Stimulated activated CD8-positive, alpha-beta memory T cell treated with anti-CD3 and anti-CD28 coated beads, Interleukin-12 subunit alpha, Interleukin-12 subunit beta, amount 100 ng/mL, for 24 hours (primary cell): ENCODE measurements around the gene ADCY2.
"Not testable (repeated sequence)": the region's sequence is repeated elsewhere in the genome, so short reads cannot be mapped to it uniquely, and the experiment has no call there.

Source experiments
- DNase-seq: peaks from one replicate; pipeline ENCODE4 v3.0.0-alpha.2; 2020; ENCODE audit errors: extremely low read depth

ADCY2 gene

DNA sequence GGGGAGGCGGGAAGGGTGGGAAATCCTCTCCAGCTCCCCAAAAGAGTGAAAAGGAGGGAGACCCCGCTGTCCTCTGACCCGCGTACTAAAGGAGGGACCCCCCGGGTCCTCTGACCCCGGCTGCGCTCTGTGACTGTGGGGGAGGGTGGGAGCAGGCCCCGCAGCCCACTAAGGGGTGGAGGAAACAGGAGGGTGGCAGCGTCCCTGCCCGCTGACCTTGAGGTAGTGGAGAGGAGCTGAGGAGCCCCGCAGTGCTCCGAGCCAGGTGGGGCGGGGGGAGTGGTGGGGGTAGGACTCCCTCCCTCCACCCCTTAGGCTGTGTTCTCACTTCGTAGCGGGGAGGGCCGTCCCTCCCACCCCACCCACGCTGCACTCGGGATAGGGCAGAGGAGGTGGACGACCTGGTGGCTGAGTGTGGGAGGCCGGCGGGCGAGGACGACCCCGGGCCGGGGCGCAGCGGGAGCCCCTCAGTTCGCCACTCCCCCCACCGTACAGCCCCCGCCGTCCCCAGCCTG lies 449 bp upstream of the ADCY2 start:
- no peak for DNase-seq

DNA sequence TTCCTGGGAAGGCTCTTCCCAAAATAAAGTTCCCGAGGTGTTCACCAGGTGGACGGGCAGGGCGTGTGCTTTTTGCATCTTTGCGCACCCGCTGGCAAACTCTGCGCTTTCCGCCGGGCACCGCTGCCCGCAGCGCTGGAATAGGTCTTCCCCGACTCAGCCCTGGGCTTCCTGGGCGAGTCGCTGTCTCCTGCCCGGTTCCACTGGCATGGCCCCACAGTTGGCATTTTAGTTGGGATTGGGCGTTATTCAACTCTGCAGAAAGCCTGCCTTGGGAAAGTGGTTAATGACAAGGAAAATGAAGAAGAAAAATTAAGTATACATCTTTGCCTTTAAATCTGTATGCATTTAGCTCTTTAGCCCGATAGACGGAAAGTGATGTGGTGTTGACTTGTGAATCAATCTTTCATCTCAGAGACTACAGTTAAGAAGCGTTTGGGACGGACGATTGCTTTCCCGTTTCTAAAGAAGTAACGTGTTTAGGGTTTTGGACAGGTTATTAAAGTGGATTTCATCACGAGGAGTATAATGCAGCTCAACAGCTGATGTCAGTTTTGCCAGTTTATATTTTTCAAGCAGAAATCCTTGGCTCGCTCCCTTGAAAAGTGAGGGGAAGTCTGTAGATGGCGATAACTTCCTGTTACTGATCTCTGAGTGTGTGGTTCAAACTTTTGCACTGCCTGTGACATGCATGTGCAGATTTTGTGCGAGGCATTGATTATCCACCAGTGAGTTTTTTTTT lies 946 bp downstream of the ADCY2 start:
- DNase-seq: no peak

DNA sequence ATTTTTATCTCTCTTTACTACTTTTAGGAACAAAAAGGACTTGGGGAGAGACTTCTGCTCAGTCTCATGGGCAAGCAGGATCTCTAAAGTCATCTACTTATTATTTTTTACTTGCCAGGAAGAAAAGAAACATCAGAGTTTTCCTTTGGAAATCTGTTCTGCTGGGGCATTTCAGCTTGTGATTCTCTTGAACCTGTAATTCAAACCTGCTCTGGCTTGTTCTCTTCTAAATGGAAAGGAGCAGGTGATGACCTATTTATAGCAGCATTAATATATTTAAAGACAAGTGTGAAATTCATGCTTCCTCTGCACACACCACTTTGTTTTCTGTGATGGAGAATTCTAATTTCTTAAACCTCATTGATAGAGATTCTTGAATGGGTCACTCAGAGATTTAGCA lies 2.0 kb downstream of the ADCY2 start:
- DNase-seq: no peak

DNA sequence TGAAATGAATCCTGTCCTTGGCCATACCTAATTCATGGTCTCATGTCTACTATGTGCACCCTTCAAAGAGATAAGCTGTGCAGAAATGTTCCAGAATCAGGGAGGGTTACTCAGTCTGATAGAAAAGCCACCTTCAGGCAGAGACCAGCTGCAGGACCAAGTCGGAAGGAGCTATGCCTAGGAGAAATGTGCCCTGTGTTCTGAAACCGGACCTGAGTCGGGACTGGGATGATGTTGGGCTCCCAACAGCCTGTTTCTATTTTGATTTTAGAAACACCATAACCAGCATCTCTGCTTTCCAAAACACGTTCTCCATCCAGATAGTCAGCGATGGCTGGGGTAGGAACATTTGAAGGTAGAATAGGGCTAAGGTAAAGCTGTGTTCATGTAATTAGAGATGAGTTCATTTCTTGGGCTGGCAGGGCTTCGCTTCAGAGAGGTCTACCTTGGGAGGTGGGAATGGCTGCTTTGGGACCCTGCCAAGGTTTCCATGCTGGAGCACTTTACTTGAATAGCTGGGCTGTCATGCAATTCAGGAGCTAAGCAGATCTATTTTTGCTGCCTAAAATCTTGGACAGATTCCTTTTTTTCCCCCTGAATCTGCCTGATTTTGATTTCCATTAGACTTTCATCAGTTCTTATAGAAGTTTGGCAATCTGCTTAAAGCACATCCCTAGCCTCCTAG lies 2.8 kb downstream of the ADCY2 start:
- DNase-seq: no peak

DNA sequence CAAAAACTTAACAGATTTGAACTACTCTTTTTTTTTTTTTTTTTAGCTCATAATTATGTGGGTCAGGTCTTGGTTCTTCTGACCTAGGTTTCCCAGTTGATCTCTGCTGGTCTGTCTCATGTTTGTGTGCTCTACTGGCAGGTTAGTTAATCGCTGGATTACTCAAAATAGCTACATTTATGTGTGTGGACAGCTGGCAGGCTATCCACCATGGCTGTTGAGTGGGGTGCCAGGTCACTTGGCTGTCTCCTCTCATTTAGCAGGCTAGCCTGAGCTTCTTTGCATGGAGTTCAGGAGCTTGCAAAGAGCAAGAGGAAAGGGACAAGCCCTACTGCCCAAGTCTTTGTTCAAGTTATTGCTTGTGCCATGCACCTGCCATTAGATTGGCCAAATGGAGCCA lies 9.3 kb downstream of the ADCY2 start:
- no peak for DNase-seq

DNA sequence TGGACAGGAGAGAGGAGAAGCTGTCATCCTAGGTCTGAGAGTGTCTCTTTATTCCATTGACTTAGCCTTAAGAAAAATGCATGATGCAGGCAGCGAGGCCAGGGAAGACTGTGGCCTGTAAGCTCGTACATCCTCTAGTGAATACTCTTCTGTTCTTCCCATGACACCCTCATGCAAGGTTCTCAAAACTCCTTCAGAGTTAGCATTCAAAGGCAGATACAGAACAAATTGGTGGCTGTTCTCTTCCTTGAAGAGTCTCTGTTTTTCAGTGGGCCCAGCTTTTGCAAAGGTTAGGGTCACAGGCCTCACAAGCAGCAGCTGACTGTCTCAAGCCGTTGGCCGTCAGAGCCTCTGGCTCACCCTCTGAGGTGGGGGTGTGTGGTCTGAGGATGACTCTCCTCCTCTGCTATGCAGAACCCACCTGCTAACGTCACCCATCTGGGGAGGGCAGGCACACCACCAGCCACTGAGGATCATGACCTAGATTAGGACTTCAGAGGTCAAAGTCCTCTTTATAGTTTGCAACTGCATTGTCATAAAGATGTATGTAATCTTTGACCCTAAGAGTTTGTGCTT lies 15.1 kb downstream of the ADCY2 start:
- no peak for DNase-seq

DNA sequence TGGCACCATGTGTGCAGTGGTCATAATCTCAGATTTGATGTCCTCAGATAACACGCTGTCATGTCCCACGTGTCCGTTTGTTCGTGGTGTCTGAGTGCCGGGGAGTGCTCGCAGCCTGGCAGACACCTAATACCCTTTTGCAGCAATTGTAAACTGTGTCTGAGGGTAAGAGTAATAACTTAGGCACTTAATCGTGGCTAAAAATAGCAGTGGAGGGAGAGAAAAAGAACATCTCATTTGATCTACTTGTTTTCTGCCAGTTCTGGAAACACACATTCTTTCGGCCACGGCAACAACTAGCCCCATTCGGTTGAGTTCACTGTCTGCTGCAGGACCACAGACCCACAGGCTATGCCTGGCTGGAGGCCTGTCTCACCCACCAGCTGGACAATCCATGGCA lies 16.5 kb downstream of the ADCY2 start:
- no peak for DNase-seq

DNA sequence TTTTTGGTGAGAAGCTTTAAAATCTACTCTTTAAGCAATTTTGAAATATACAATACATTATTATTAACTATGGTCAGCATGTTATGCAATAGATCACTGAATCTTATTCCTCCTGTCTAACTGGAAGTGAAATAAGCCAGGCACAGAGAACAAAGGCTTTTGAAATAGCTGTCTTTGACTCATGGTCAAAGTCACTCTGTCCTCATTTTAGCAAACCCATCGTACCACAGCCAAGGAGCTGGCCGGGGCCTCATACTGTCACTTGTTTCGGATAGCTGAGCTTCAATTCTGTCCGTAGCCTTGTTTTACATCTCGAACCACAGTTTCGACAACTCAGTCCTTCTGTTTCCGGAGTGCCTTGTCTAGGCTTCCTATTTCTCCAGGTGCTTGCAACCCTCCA lies 19.2 kb downstream of the ADCY2 start:
- no peak for DNase-seq

DNA sequence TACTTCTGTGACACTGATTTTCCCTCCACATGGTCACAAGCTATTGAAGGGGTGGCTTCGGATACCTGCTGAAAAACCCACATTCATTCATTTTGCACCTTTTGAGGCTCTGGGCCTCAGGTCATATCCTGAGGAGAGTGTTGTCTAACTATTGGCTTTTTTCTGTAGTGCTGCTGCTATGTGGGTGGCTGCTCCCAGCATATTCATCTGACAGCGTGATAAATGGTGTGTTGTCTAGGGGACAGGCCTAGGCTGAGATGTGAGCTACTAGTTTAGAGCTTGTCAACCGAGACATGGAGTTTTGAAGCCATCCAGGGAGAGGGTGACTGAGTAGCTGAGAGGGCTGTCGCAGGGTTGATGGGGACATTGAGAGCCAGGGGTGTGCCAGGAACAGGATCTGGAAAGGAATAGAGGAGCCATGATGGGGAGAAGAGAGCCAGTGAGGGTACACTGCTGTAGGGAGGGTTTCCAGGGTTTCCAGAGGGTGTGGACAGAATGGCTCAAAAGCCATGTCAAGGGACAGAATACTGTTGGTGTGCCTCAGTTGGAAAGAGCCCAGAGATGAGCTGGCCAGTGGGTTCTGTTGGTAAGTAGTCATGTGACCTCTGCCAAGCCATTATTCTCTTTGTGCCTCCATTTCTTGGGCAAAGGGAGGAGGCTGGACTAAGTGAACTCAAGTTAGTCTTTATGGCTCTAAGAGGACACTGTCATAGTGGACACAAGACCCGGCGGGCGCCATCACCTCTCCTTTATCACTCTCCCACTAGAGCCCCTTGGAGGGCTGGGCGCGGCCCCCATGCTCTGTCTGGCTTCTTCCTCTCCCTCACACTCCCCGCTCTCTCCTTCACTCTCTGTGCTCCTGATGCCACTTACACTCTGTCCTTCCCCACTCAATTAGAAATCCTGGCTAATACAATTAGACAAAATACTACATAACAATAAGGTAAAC lies 19.9 kb downstream of the ADCY2 start:
- no peak for DNase-seq

DNA sequence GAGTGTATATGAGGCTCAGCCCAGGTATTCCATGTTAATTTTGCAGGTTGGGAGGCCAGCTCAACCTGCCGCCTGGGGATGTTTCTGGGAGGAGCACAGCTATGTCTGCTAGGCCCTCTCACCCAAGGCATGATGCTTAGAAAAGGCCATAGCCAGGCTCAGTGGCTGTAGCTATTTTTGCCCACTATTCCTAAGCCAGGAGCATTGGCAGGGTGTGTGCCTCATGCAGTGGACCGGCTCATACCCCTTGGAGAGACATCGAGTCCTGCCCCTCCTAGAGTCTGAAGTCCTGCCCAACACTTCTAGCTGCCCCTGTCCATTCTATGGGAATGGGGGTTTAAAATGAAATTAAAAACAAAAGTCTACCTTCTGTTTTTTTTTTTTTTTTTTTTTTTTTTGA lies 22.3 kb downstream of the ADCY2 start:
- no peak for DNase-seq

DNA sequence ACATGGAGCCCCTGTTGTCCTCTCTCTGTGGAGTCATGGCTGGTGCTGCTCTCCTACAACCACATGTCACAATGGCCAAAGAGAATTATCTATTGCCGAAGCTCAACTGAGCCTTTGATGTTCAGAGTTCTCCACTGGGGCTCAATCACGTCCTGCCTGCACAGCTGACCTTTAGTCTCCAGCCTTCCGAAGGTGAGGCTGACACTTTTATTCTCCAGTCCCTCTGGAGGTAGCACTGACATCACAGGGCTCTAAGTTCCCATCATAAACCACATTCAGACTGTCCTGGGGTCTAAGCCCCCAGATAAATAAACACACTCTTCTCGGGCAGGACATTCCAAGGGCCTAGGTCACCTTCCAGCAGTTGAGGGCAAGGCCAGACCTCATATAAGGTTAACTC lies 23.4 kb downstream of the ADCY2 start:
- no peak for DNase-seq

DNA sequence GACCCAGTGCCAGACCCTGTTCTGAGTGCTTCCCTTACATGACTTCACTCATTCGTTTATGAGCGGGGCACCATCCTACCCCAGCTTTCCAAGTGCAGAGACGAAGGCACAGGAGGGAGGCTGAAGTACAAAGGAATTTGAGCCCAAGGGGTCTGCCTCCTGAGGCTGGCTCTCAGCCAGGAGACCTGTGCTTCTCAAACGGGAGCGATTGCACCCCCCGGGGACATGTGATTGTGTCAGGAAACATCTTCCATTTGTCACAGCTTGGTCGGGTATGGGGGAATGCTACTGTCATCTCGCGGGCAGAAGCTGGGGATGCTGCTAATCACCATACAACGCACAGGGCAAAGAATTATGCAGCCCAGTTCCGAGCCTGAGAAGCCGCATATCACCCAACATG lies 23.9 kb downstream of the ADCY2 start:
- no peak for DNase-seq

DNA sequence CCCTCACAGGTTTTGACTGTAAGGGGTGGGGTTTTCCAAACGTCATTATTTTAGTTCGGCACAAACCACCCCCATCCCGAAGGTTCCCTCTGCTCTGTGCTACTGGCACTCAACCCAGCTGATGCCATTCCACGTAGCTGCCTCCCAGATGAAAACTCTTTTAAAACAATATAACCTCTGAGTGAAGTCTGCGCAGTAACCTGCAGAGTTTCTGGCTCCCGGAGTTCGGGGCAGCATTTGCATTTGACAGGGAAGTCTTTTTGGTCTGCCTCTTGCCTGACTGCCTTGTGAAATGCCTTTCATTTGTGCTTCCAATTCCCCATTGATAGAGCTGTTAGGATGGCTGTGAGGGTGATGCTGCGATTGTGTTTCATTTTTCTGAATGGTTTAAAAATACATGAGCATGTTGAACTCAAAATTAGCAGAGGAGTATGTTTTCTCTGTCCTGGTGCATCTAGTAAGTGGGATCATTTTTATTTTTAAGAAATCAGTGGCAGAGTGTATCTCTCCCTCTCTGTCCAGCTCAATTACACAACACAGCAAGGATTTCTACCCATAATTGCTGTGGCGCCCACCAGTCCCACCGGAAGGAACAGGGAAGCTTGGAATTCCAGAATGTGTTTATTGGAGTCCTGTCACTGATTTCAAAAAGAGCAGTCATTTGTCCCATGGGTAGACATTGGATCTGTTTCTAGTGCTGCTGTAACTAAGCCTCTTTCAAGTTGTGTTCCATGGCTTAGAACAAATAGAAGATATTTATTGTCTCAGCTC lies 24.8 kb downstream of the ADCY2 start:
- DNase-seq: no peak

DNA sequence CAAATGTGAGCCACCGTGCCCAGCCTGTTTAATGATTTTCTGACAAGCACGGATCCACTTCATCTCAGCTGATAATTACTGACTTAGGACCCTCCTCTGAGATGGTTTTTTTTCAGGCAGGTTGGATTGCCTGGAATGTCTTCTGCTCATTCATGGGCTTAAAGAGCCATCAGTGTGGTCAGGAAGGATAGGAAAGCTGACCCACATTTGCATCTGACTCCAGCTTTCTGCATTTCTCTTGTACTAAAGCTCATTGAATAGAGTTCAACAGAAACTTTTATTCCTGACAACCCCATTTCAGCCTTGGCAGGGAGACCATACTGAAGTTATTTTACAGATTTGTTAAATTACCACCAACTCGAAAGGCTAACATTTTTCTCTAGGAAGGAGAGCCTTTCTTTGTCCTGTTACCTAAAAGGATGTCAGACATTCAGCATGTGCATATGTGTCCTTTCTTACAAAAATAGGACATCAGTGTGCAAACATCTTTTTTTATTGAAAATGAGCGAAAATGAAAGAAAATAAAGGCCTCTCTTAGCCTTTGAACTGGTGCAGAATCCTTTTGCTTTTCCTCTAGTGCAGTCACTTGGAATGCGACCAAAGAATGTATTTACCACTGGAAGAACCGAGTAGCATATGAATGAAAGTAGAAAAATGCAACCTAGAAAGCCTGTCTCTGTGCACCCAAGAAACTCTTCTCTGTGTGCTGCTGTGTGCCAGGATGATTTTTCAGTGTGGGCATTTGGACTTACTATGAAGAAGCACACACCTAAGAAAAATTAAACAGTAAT lies 26.6 kb downstream of the ADCY2 start:
- DNase-seq: no peak

DNA sequence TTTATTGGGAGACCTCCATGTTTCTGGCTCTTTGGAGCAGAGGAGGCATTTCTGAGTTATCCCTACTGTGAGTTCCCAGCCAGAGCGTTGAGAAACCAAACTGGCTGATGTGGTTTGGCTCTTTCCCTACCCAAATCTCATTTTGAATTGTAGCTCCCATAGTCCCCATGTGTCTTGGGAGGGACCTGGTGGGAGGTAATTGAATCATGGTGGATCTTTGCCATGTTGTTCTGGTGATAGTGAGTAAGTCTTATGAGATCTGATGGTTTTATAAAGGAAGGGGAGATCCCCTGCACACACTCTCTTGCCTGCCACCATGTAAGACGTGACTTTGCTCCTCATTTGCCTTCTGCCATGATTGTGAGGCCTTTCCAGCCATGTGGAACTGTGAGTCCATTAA lies 27.3 kb downstream of the ADCY2 start:
- DNase-seq: not testable (repeated sequence)

DNA sequence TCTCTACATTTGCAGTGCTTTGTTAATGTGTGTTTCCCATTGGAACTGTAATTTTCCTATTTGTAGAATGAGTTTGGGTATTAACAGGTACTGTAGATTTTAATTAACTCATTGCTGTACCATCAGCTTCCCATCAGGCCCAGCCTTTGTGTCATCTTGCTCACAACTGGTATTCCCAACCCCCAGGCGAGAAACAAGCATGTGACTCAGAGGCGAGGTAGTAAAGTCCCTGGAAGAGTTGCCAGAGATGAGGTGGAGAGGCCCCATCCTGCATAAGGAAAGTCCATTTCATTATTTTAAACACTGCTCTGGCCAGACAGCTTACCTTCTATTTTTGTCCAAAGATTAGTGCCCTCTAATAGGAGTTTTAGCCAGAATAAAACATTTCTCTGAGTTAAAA lies 29.9 kb downstream of the ADCY2 start:
- DNase-seq: no peak

DNA sequence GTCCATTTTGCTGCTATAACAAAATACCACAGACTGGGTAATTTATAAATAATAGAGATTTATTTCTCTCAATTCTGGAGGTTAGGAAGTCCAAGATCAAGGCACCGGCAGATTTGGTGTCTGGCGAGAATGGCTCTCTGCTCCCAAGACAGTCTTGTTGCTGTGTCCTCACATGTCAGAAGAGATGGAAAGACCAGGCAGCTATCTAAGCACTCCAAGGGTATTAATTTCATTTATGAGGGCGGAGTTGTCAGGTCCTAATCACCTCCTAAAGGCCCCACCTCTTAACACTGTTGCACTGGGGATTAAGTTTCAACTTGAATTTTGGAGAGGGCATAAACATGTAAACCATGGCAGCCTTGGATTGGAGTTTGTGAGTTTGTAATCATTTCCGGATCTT lies 30.3 kb downstream of the ADCY2 start:
- no peak for DNase-seq

DNA sequence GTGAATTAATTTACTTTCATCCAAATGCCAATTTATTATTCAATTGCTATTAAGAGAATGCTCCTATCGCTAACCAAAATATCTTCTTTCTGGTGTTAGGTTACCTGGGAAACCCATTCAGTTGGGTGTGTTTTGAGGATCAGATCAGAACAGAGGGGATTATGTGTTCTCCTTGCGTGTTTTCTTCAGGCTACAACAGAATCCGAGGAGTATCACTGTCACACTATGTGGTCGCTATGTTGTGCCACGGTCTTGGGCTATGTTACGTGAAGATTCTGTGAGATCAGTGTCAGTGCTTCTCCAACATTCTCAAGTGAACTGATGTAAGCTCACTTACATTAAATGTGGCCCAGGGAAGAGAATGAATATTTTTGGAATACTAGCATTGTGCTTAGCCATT lies 39.0 kb downstream of the ADCY2 start:
- DNase-seq: no peak

DNA sequence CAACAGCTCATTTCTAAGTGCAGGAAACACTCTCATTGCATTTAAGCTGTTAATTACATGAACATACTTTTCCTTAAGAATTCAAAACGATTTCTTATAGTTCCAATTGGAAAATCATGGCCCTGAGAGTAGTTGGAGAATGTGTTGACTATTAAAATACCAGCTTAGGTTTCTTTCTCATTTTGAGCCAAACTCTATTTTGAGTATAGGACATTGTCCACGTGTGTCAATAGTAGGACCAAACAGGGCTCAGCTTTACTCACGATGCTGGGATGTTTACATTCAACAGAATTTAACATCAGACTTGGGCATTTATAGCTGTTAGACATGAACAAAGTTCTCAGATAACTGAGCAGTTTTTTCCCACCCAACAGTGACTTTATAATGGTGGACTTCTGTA lies 39.6 kb downstream of the ADCY2 start:
- no peak for DNase-seq

DNA sequence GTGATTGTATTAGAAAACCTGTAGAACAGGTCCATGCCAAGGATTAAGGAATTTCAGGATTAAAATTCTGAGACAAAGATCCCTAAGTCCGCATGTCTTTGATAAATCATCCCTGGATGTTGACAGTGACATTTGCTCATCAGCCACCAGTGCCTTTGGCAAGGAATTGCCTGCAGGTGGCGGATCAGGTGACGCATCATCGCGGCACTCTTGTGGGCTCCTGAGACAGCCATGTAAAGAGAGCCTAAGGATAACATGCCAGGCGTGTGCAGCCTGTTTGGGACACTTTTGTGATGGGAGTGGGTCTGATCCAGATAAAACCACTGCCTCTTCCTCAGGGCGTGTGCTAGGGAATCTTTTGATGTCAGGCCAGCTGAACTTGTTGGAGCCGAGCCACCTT lies 40.6 kb downstream of the ADCY2 start:
- no peak for DNase-seq
